ENCODE measurements around the gene PFDN4.
"Not testable (repeated sequence)": the region's sequence is repeated elsewhere in the genome, so short reads cannot be mapped to it uniquely, and the experiment has no call there.

The PFDN4 gene

DNA sequence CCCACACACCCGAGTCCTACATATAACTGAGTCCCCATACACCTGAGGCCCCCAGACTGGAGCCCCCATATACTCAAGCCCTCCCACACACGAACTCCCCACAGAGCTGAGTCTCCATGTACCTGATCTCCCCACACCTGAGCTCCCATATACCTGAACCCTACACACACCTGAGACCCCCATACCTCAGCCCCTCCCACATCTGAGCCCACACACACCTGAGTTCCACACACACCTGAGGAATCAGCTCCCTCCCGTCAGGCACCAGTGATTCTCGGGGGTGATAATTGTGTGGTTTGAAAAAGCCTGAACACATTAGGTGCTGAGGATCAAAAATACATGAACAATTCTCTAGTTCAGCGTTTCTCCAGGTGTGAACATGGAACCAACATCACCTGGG is 15.4 kb downstream of the PFDN4 start:
- no peaks in the 10 kb centered on the region for H3K9me3 ChIP-seq (ENCODE audit: control insufficient read depth in 1 of 2, low read length in 2 of 2)
- no peaks in the 10 kb centered on the region for H3K27me3 ChIP-seq (ENCODE audit: control insufficient read depth in 1 of 2, insufficient read depth in 2 of 2, low read length in 2 of 2)
- H3K4me3 ChIP-seq (ENCODE audit: low read depth in 1 of 2, low read length in 2 of 2) = no peak overlapping the region
- H3K27ac ChIP-seq (ENCODE audit: low read depth, low read length) = no peak overlapping the region
- H3K36me3 ChIP-seq (ENCODE audit: control insufficient read depth in 1 of 2, insufficient read depth in 2 of 2, low read length in 2 of 2) = no peaks in the 10 kb centered on the region
- no peaks in the 10 kb centered on the region for H3K4me1 ChIP-seq (ENCODE audit: control insufficient read depth in 1 of 2, insufficient read depth in 2 of 2, low read length in 2 of 2)
- no peak overlapping the region for H3K9ac ChIP-seq (ENCODE audit: low read depth in 1 of 2, low read length in 2 of 2)

DNA sequence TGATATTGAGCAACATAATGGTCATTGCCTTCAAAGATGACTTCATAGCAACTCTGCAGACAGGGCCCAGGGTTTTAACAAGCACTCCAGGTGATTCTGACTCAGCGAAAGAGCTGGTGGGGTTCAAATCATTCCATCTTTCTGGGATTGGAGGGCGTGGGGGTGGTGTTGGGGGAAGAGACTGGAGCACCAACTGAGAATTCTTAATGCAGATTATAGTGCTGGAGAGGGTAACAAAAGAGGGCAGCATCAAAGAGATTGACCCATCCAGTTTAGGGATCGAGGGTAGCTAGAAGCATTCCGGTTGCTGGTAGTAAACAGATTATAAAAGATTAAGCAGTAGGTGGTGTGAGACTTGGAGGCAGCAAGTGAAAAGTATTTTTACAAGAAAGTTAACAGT is 15.9 kb downstream of the PFDN4 start:
- H3K27ac ChIP-seq (ENCODE audit: low read depth, low read length) = no peak overlapping the region
- H3K9me3 ChIP-seq (ENCODE audit: control insufficient read depth in 1 of 2, low read length in 2 of 2) = no peaks in the 10 kb centered on the region
- H3K9ac ChIP-seq (ENCODE audit: low read depth in 1 of 2, low read length in 2 of 2) = no peak overlapping the region
- H3K27me3 ChIP-seq (ENCODE audit: control insufficient read depth in 1 of 2, insufficient read depth in 2 of 2, low read length in 2 of 2) = no peaks in the 10 kb centered on the region
- no peak overlapping the region for H3K4me3 ChIP-seq (ENCODE audit: low read depth in 1 of 2, low read length in 2 of 2)
- no peaks in the 10 kb centered on the region for H3K4me1 ChIP-seq (ENCODE audit: control insufficient read depth in 1 of 2, insufficient read depth in 2 of 2, low read length in 2 of 2)
- H3K36me3 ChIP-seq (ENCODE audit: control insufficient read depth in 1 of 2, insufficient read depth in 2 of 2, low read length in 2 of 2) = no peaks in the 10 kb centered on the region

DNA sequence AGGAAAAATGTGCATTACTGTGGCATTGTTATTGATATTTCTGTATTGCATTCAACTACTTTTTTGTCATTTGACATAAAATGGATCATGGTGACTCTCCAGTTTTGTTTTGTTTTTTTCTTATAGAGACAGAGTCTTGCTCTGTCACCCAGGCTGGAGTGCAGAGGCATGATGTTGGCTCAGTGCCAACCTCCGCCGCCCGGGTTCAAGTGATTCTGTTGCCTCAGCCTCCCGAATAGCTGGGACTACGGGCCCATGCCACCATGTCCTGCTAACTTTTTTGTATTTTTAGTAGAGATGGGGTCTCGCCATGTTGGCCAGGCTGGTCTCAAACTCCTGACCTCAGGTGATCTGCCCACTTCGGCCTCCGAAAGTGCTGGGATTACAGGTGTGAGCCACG is 16.8 kb downstream of the PFDN4 start:
- H3K36me3 ChIP-seq (ENCODE audit: control insufficient read depth in 1 of 2, insufficient read depth in 2 of 2, low read length in 2 of 2); H3K4me3 ChIP-seq (ENCODE audit: low read depth in 1 of 2, low read length in 2 of 2); H3K9me3 ChIP-seq (ENCODE audit: control insufficient read depth in 1 of 2, low read length in 2 of 2); H3K27ac ChIP-seq (ENCODE audit: low read depth, low read length); H3K27me3 ChIP-seq (ENCODE audit: control insufficient read depth in 1 of 2, insufficient read depth in 2 of 2, low read length in 2 of 2); H3K9ac ChIP-seq (ENCODE audit: low read depth in 1 of 2, low read length in 2 of 2); H3K4me1 ChIP-seq (ENCODE audit: control insufficient read depth in 1 of 2, insufficient read depth in 2 of 2, low read length in 2 of 2): not testable (repeated sequence)

DNA sequence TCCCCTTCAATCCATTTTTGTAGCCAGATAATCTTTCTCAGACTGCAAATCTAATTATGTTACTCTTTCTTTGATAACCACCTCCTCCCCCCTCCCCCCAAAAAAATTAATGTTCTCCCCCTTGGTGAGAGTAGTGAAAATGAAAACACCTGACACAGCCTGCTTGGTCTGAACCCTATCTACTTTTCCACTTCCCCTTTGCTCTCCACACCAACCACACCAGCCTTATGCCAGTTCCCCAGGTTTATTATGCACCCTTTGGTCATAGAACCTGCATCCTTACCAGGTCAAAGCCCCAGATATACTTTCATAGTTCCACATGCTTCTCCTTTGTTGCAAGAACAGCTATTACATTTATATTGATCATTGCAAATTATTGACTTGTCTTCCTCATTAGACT is 19.4 kb downstream of the PFDN4 start:
- Histone ChIP-seq H3K9me3 (ENCODE audit: control insufficient read depth in 1 of 2, low read length in 2 of 2) (no peaks in the 10 kb centered on the region), H3K27ac (ENCODE audit: low read depth, low read length) (no peak overlapping the region), H3K4me1 (ENCODE audit: control insufficient read depth in 1 of 2, insufficient read depth in 2 of 2, low read length in 2 of 2) (no peaks in the 10 kb centered on the region), H3K4me3 (ENCODE audit: low read depth in 1 of 2, low read length in 2 of 2) (no peak overlapping the region), H3K9ac (ENCODE audit: low read depth in 1 of 2, low read length in 2 of 2) (no peak overlapping the region), H3K36me3 (ENCODE audit: control insufficient read depth in 1 of 2, insufficient read depth in 2 of 2, low read length in 2 of 2) (no peaks in the 10 kb centered on the region), H3K27me3 (ENCODE audit: control insufficient read depth in 1 of 2, insufficient read depth in 2 of 2, low read length in 2 of 2) (no peaks in the 10 kb centered on the region)

DNA sequence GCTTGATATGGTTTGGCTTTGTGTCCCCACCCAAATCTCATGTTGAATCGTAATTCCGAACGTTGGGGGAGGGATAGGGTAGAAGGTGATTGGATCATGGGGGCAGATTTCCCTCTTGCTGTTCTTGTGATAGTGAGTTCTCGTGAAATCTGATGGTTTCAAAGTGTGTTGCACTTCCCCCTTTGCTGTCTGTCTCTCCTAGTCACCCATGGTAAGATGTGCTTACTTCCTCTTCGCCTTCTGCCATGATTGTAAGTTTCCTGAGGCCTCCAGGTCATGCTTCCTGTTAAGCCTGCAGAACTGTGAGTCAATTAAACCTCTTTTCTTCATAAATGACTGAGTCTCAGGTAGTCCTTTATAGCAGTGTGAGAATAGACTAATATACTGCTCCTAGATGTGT is 19.9 kb downstream of the PFDN4 start:
- Histone ChIP-seq H3K9ac (ENCODE audit: low read depth in 1 of 2, low read length in 2 of 2) (no peak overlapping the region), H3K27ac (ENCODE audit: low read depth, low read length) (no peak overlapping the region), H3K4me1 (ENCODE audit: control insufficient read depth in 1 of 2, insufficient read depth in 2 of 2, low read length in 2 of 2) (no peaks in the 10 kb centered on the region), H3K36me3 (ENCODE audit: control insufficient read depth in 1 of 2, insufficient read depth in 2 of 2, low read length in 2 of 2) (no peaks in the 10 kb centered on the region), H3K9me3 (ENCODE audit: control insufficient read depth in 1 of 2, low read length in 2 of 2) (no peaks in the 10 kb centered on the region), H3K27me3 (ENCODE audit: control insufficient read depth in 1 of 2, insufficient read depth in 2 of 2, low read length in 2 of 2) (no peaks in the 10 kb centered on the region), H3K4me3 (ENCODE audit: low read depth in 1 of 2, low read length in 2 of 2) (no peak overlapping the region)

DNA sequence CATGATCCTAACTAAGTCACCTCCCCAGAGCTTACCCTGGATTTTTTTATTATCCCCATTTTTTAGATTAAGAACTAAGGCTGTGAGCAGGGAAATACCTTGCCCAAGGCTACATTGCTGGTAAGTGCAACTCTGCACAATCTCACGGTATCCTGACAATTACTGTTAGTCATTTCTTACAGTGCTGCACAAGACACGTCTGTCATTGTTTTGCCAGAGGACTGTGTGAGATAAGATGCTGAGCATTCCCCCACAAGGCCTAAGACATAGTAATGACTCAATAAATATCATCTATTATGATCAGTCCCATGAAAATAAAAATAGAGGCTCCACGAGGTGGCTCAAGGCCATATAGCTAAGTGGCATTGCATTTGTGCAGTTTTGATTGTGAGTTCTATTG is 21.0 kb downstream of the PFDN4 start:
- Histone ChIP-seq H3K36me3 (ENCODE audit: control insufficient read depth in 1 of 2, insufficient read depth in 2 of 2, low read length in 2 of 2) (no peaks in the 10 kb centered on the region), H3K27me3 (ENCODE audit: control insufficient read depth in 1 of 2, insufficient read depth in 2 of 2, low read length in 2 of 2) (no peaks in the 10 kb centered on the region), H3K9ac (ENCODE audit: low read depth in 1 of 2, low read length in 2 of 2) (no peak overlapping the region), H3K27ac (ENCODE audit: low read depth, low read length) (no peak overlapping the region), H3K9me3 (ENCODE audit: control insufficient read depth in 1 of 2, low read length in 2 of 2) (no peaks in the 10 kb centered on the region), H3K4me1 (ENCODE audit: control insufficient read depth in 1 of 2, insufficient read depth in 2 of 2, low read length in 2 of 2) (no peaks in the 10 kb centered on the region), H3K4me3 (ENCODE audit: low read depth in 1 of 2, low read length in 2 of 2) (no peak overlapping the region)

DNA sequence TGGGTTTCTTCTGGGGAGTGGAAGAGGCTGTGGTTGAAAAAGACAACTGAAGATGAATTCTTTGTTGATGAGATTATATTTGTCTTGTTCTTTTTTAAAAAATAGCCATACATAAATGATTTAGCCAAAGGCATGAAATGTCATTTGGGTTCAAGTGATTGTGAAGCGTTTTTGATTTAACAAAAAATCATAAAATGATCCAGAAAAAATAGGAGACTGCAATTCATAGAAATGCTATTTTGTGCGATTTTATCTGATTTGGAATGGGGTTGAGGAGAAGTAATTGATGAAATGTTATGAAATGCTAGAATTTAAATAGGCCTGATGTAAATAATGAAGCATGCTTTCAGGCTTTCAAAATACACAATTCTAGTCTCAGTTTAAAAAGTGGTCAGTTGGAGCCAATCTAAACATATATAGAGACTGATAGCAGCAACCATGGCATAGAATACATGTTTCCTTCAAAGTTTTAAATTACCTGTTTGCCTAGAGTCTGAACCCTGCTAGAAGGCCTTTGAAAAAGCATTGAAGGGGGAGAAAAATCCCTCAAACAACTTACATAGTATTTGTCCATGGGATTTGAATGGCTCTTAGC is 21.8 kb downstream of the PFDN4 start:
- H3K9me3 ChIP-seq (ENCODE audit: control insufficient read depth in 1 of 2, low read length in 2 of 2) = no peaks in the 10 kb centered on the region
- no peaks in the 10 kb centered on the region for H3K4me1 ChIP-seq (ENCODE audit: control insufficient read depth in 1 of 2, insufficient read depth in 2 of 2, low read length in 2 of 2)
- no peak overlapping the region for H3K9ac ChIP-seq (ENCODE audit: low read depth in 1 of 2, low read length in 2 of 2)
- no peak overlapping the region for H3K27ac ChIP-seq (ENCODE audit: low read depth, low read length)
- no peak overlapping the region for H3K4me3 ChIP-seq (ENCODE audit: low read depth in 1 of 2, low read length in 2 of 2)
- H3K36me3 ChIP-seq (ENCODE audit: control insufficient read depth in 1 of 2, insufficient read depth in 2 of 2, low read length in 2 of 2) = no peaks in the 10 kb centered on the region
- H3K27me3 ChIP-seq (ENCODE audit: control insufficient read depth in 1 of 2, insufficient read depth in 2 of 2, low read length in 2 of 2) = no peaks in the 10 kb centered on the region

DNA sequence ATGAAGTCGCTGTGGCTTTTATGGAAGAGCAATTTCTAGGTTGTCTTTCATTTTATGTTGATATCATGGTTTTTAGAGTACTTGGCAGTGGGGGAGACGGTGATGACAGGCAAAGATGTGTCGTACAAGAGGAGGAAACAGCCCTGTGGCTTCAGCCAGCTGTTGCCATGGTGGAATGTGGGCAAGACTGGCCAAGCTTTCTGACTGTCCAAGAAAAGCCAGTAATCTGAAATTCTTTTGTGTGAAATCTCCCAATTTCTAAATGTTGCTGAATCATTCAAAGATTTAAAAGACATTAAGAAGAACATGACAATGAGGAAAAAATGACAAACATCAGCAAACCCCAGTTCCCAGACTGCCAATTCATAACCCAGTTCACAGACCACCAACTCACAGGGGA is 23.1 kb downstream of the PFDN4 start:
- Histone ChIP-seq H3K36me3 (ENCODE audit: control insufficient read depth in 1 of 2, insufficient read depth in 2 of 2, low read length in 2 of 2) (no peaks in the 10 kb centered on the region), H3K9me3 (ENCODE audit: control insufficient read depth in 1 of 2, low read length in 2 of 2) (no peaks in the 10 kb centered on the region), H3K9ac (ENCODE audit: low read depth in 1 of 2, low read length in 2 of 2) (no peak overlapping the region), H3K27me3 (ENCODE audit: control insufficient read depth in 1 of 2, insufficient read depth in 2 of 2, low read length in 2 of 2) (no peaks in the 10 kb centered on the region), H3K4me3 (ENCODE audit: low read depth in 1 of 2, low read length in 2 of 2) (no peak overlapping the region), H3K4me1 (ENCODE audit: control insufficient read depth in 1 of 2, insufficient read depth in 2 of 2, low read length in 2 of 2) (no peaks in the 10 kb centered on the region), H3K27ac (ENCODE audit: low read depth, low read length) (no peak overlapping the region)

DNA sequence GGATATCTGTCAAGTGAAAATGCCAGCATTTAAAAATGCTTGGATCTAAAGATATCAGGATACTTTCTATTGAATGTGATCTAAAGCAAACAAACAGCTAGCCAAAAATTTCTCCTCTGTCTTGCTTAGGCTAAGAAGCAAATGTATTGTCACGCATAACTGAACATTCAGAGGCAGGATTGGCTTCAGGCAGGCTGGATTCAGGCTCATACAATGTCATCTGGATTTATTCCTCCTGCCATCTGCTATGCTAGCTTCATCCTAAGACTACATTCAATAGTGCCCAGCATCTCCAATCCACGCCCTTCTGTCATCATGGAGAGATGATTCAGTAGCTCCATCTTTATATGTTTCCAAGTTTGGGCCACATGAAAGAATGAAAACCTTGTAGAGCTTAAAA is 27.1 kb downstream of the PFDN4 start:
- no peaks in the 10 kb centered on the region for H3K36me3 ChIP-seq (ENCODE audit: control insufficient read depth in 1 of 2, insufficient read depth in 2 of 2, low read length in 2 of 2)
- no peak overlapping the region for H3K4me3 ChIP-seq (ENCODE audit: low read depth in 1 of 2, low read length in 2 of 2)
- H3K27me3 ChIP-seq (ENCODE audit: control insufficient read depth in 1 of 2, insufficient read depth in 2 of 2, low read length in 2 of 2) = peaks cover 3 to 5% of the 10 kb centered on the region in 2 donors
- H3K27ac ChIP-seq (ENCODE audit: low read depth, low read length) = no peak overlapping the region
- no peaks in the 10 kb centered on the region for H3K4me1 ChIP-seq (ENCODE audit: control insufficient read depth in 1 of 2, insufficient read depth in 2 of 2, low read length in 2 of 2)
- no peak overlapping the region for H3K9ac ChIP-seq (ENCODE audit: low read depth in 1 of 2, low read length in 2 of 2)
- H3K9me3 ChIP-seq (ENCODE audit: control insufficient read depth in 1 of 2, low read length in 2 of 2) = no peaks in the 10 kb centered on the region

DNA sequence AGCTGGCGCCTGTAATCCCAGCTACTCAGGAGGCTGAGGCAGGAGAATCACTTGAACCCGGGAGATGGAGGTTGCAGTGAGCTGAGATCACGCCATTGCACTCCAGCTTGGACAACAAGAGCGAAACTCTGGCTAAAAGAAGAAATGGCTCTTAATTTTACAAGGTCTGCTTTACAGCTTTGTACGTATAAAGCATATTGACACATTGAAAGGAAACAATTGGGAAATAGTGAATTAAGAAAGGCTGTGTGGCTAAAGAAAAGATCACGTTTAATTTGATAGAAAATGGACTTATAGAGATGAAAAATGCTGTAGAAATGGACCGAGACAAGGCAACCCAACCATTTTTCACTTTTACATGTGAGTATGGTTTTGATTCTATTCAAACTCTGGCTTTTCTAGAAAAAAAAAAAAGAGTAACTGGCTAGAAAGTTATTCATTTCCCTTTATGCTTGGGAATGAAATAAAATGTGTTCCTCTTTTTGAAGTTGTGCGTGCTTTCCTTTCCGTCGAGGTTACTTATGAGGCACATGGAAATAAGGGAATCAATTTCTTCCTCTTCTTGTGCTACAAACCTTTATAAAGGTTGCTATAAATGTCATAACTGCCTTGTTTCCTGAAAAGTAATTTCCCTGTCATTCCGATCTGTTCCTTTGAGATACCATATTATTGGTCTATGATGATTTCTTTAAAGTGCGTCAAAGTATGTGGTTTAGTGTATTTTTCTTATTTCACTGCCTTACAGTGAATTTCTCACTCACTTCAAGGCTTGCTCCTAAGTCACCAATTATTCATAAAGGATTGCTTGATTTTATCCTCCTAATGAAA is 29.4 kb downstream of the PFDN4 start:
- H3K36me3 ChIP-seq (ENCODE audit: control insufficient read depth in 1 of 2, insufficient read depth in 2 of 2, low read length in 2 of 2) = no peaks in the 10 kb centered on the region
- H3K4me3 ChIP-seq (ENCODE audit: low read depth in 1 of 2, low read length in 2 of 2) = no peak overlapping the region
- no peak overlapping the region for H3K27ac ChIP-seq (ENCODE audit: low read depth, low read length)
- H3K4me1 ChIP-seq (ENCODE audit: control insufficient read depth in 1 of 2, insufficient read depth in 2 of 2, low read length in 2 of 2) = no peaks in the 10 kb centered on the region
- H3K9ac ChIP-seq (ENCODE audit: low read depth in 1 of 2, low read length in 2 of 2) = no peak overlapping the region
- H3K9me3 ChIP-seq (ENCODE audit: control insufficient read depth in 1 of 2, low read length in 2 of 2) = no peaks in the 10 kb centered on the region
- peaks cover 3 to 5% of the 10 kb centered on the region in 2 donors for H3K27me3 ChIP-seq (ENCODE audit: control insufficient read depth in 1 of 2, insufficient read depth in 2 of 2, low read length in 2 of 2)
